ENCODE data around the gene CCDC17.

CCDC17 gene

GRCh38 chr1:45647248-45648021 lies 23.6 kb upstream of the CCDC17 start:
- Histone ChIP-seq H3K27me3 (ENCODE audit: control insufficient read depth, insufficient read depth, low read length) (no peaks in the 10 kb centered on the region), H3K9ac (ENCODE audit: low read length) (peak overlapping the region; percentile 1), H3K4me1 (ENCODE audit: control insufficient read depth, insufficient read depth, low read length) (peaks cover 25% of the 10 kb centered on the region), H3K9me3 (ENCODE audit: control insufficient read depth, low read length) (no peaks in the 10 kb centered on the region), H3K36me3 (ENCODE audit: control insufficient read depth, insufficient read depth, low read length) (peaks cover 7% of the 10 kb centered on the region), H3K4me3 (ENCODE audit: low read length) (no peak overlapping the region)

GRCh38 chr1:45644661-45645060 lies 20.8 kb upstream of the CCDC17 start:
- Histone ChIP-seq H3K9ac (ENCODE audit: low read length) (peak overlapping the region; percentile 11), H3K9me3 (ENCODE audit: control insufficient read depth, low read length) (no peaks in the 10 kb centered on the region), H3K36me3 (ENCODE audit: control insufficient read depth, insufficient read depth, low read length) (peaks cover 8% of the 10 kb centered on the region), H3K27me3 (ENCODE audit: control insufficient read depth, insufficient read depth, low read length) (no peaks in the 10 kb centered on the region), H3K4me3 (ENCODE audit: low read length) (no peak overlapping the region), H3K4me1 (ENCODE audit: control insufficient read depth, insufficient read depth, low read length) (peaks cover 25% of the 10 kb centered on the region)

GRCh38 chr1:45643978-45644377 lies 20.1 kb upstream of the CCDC17 start:
- H3K4me1 ChIP-seq (ENCODE audit: control insufficient read depth, insufficient read depth, low read length) = peaks cover 25% of the 10 kb centered on the region
- H3K4me3 ChIP-seq (ENCODE audit: low read length) = no peak overlapping the region
- no peaks in the 10 kb centered on the region for H3K9me3 ChIP-seq (ENCODE audit: control insufficient read depth, low read length)
- H3K36me3 ChIP-seq (ENCODE audit: control insufficient read depth, insufficient read depth, low read length) = peaks cover 8% of the 10 kb centered on the region
- H3K27me3 ChIP-seq (ENCODE audit: control insufficient read depth, insufficient read depth, low read length) = no peaks in the 10 kb centered on the region
- H3K9ac ChIP-seq (ENCODE audit: low read length) = peak overlapping the region; percentile 11

- H3K36me3 ChIP-seq (ENCODE audit: control insufficient read depth, insufficient read depth, low read length) = peaks cover 8% of the 10 kb centered on the region
- H3K27me3 ChIP-seq (ENCODE audit: control insufficient read depth, insufficient read depth, low read length) = no peaks in the 10 kb centered on the region
- H3K4me1 ChIP-seq (ENCODE audit: control insufficient read depth, insufficient read depth, low read length) = peaks cover 22% of the 10 kb centered on the region
- peak overlapping the region; percentile 11 for H3K9ac ChIP-seq (ENCODE audit: low read length)
- H3K4me3 ChIP-seq (ENCODE audit: low read length) = no peak overlapping the region
- no peaks in the 10 kb centered on the region for H3K9me3 ChIP-seq (ENCODE audit: control insufficient read depth, low read length)
These were observed 19.5 kb upstream of the CCDC17 start for GRCh38 chr1:45643321-45643720.

GRCh38 chr1:45640293-45640692 lies 16.4 kb upstream of the CCDC17 start:
- no peaks in the 10 kb centered on the region for H3K9me3 ChIP-seq (ENCODE audit: control insufficient read depth, low read length)
- no peak overlapping the region for H3K4me3 ChIP-seq (ENCODE audit: low read length)
- peaks cover 10% of the 10 kb centered on the region for H3K4me1 ChIP-seq (ENCODE audit: control insufficient read depth, insufficient read depth, low read length)
- no peak overlapping the region for H3K9ac ChIP-seq (ENCODE audit: low read length)
- peaks cover 14% of the 10 kb centered on the region for H3K36me3 ChIP-seq (ENCODE audit: control insufficient read depth, insufficient read depth, low read length)
- no peaks in the 10 kb centered on the region for H3K27me3 ChIP-seq (ENCODE audit: control insufficient read depth, insufficient read depth, low read length)

- no peak overlapping the region for H3K9ac ChIP-seq (ENCODE audit: low read length)
- H3K4me3 ChIP-seq (ENCODE audit: low read length) = no peak overlapping the region
- peaks cover 13% of the 10 kb centered on the region for H3K36me3 ChIP-seq (ENCODE audit: control insufficient read depth, insufficient read depth, low read length)
- H3K27me3 ChIP-seq (ENCODE audit: control insufficient read depth, insufficient read depth, low read length) = no peaks in the 10 kb centered on the region
- H3K4me1 ChIP-seq (ENCODE audit: control insufficient read depth, insufficient read depth, low read length) = no peaks in the 10 kb centered on the region
- H3K9me3 ChIP-seq (ENCODE audit: control insufficient read depth, low read length) = no peaks in the 10 kb centered on the region
These were observed 11.4 kb upstream of the CCDC17 start for GRCh38 chr1:45635211-45635610.

GRCh38 chr1:45630429-45630828 lies 6.6 kb upstream of the CCDC17 start:
- Histone ChIP-seq H3K9me3 (ENCODE audit: control insufficient read depth, low read length) (no peaks in the 10 kb centered on the region), H3K27me3 (ENCODE audit: control insufficient read depth, insufficient read depth, low read length) (no peaks in the 10 kb centered on the region), H3K4me3 (ENCODE audit: low read length) (no peak overlapping the region), H3K9ac (ENCODE audit: low read length) (no peak overlapping the region), H3K4me1 (ENCODE audit: control insufficient read depth, insufficient read depth, low read length) (no peaks in the 10 kb centered on the region), H3K36me3 (ENCODE audit: control insufficient read depth, insufficient read depth, low read length) (peaks cover 15% of the 10 kb centered on the region)

- no peak overlapping the region for H3K4me3 ChIP-seq (ENCODE audit: low read length)
- H3K4me1 ChIP-seq (ENCODE audit: control insufficient read depth, insufficient read depth, low read length) = no peaks in the 10 kb centered on the region
- no peaks in the 10 kb centered on the region for H3K27me3 ChIP-seq (ENCODE audit: control insufficient read depth, insufficient read depth, low read length)
- H3K9me3 ChIP-seq (ENCODE audit: control insufficient read depth, low read length) = no peaks in the 10 kb centered on the region
- no peak overlapping the region for H3K9ac ChIP-seq (ENCODE audit: low read length)
- H3K36me3 ChIP-seq (ENCODE audit: control insufficient read depth, insufficient read depth, low read length) = peaks cover 15% of the 10 kb centered on the region
These were observed 5.2 kb upstream of the CCDC17 start for GRCh38 chr1:45629035-45629434.

- Histone ChIP-seq H3K4me3 (ENCODE audit: low read length) (no peak overlapping the region), H3K9ac (ENCODE audit: low read length) (no peak overlapping the region), H3K27me3 (ENCODE audit: control insufficient read depth, insufficient read depth, low read length) (no peaks in the 10 kb centered on the region), H3K9me3 (ENCODE audit: control insufficient read depth, low read length) (no peaks in the 10 kb centered on the region), H3K36me3 (ENCODE audit: control insufficient read depth, insufficient read depth, low read length) (peaks cover 2% of the 10 kb centered on the region), H3K4me1 (ENCODE audit: control insufficient read depth, insufficient read depth, low read length) (no peaks in the 10 kb centered on the region)
These were observed 1.1 kb downstream of the CCDC17 start for GRCh38 chr1:45622524-45623394.

GRCh38 chr1:45621895-45622523 lies 1.8 kb downstream of the CCDC17 start:
- H3K36me3 ChIP-seq (ENCODE audit: control insufficient read depth, insufficient read depth, low read length) = peaks cover 8% of the 10 kb centered on the region
- no peaks in the 10 kb centered on the region for H3K9me3 ChIP-seq (ENCODE audit: control insufficient read depth, low read length)
- no peak overlapping the region for H3K4me3 ChIP-seq (ENCODE audit: low read length)
- H3K27me3 ChIP-seq (ENCODE audit: control insufficient read depth, insufficient read depth, low read length) = no peaks in the 10 kb centered on the region
- H3K9ac ChIP-seq (ENCODE audit: low read length) = no peak overlapping the region
- H3K4me1 ChIP-seq (ENCODE audit: control insufficient read depth, insufficient read depth, low read length) = no peaks in the 10 kb centered on the region

GRCh38 chr1:45621501-45621836 lies 2.4 kb downstream of the CCDC17 start:
- no peaks in the 10 kb centered on the region for H3K4me1 ChIP-seq (ENCODE audit: control insufficient read depth, insufficient read depth, low read length)
- H3K36me3 ChIP-seq (ENCODE audit: control insufficient read depth, insufficient read depth, low read length) = peaks cover 8% of the 10 kb centered on the region
- no peaks in the 10 kb centered on the region for H3K27me3 ChIP-seq (ENCODE audit: control insufficient read depth, insufficient read depth, low read length)
- no peaks in the 10 kb centered on the region for H3K9me3 ChIP-seq (ENCODE audit: control insufficient read depth, low read length)
- no peak overlapping the region for H3K4me3 ChIP-seq (ENCODE audit: low read length)
- H3K9ac ChIP-seq (ENCODE audit: low read length) = no peak overlapping the region

Measured in mucosa of stomach (tissue), 1 donor.